Measurements from ENCODE around the gene INPP5J. TPM values are rescaled to one million over a fixed set of nuclear protein-coding genes. Genes with fewer than 3 reads are reported as not detected.
"Not testable (repeated sequence)": the region's sequence is repeated elsewhere in the genome, so short reads cannot be mapped to it uniquely, and the experiment has no call there.

Gene INPP5J
- total RNA-seq, 1 donor from 2014 or later = 15.7 TPM

- DNase-seq (no peak), ATAC-seq (no peak)
- intact Hi-C loops (cut with micrococcal nuclease) = no loop called here
Observed at GRCh38 chr22:31085928-31086327, 36.8 kb upstream of the INPP5J start.

- ATAC-seq (no peak), DNase-seq (no peak)
- intact Hi-C loops (cut with micrococcal nuclease) = no loop called here
Observed at GRCh38 chr22:31086703-31087330, 35.9 kb upstream of the INPP5J start.

- intact Hi-C loops (cut with micrococcal nuclease) = no loop called here
- DNase-seq (no peak), ATAC-seq (no peak)
Observed at GRCh38 chr22:31087744-31088215, 35.0 kb upstream of the INPP5J start.

GRCh38 chr22:31088233-31088986 lies 34.4 kb upstream of the INPP5J start:
- ATAC-seq = no peak
- DNase-seq = no peak
- intact Hi-C loops (cut with micrococcal nuclease) = no loop called here

GRCh38 chr22:31089160-31090100 lies 33.3 kb upstream of the INPP5J start:
- intact Hi-C loops (cut with micrococcal nuclease) = no loop called here
- DNase-seq = peak; percentile 80
- ATAC-seq = peak; percentile 13

- ATAC-seq = no peak
- no peak for DNase-seq
- intact Hi-C loops (cut with micrococcal nuclease) = no loop called here
Observed at GRCh38 chr22:31090217-31091085, 32.3 kb upstream of the INPP5J start.

GRCh38 chr22:31091106-31091975 lies 31.4 kb upstream of the INPP5J start:
- intact Hi-C loops (cut with micrococcal nuclease) = no loop called here
- DNase-seq = no peak

GRCh38 chr22:31092161-31092560 lies 30.6 kb upstream of the INPP5J start:
- no peak for DNase-seq
- no peak for ATAC-seq
- intact Hi-C loops (cut with micrococcal nuclease) = no loop called here

More at GRCh38 chr22:31091106-31091975, 31.4 kb upstream of the INPP5J start:
- ATAC-seq = no peak

- intact Hi-C loops (cut with micrococcal nuclease) = no loop called here
- DNase-seq = peak; percentile 89
Observed at GRCh38 chr22:31093086-31093850, 29.5 kb upstream of the INPP5J start.

GRCh38 chr22:31094021-31094551 lies 28.7 kb upstream of the INPP5J start:
- ATAC-seq (peak; percentile 82), DNase-seq (peak; percentile 90)
- intact Hi-C loops (cut with micrococcal nuclease) = no loop called here

More at GRCh38 chr22:31093086-31093850, 29.5 kb upstream of the INPP5J start:
- peak; percentile 87 for ATAC-seq

GRCh38 chr22:31094741-31095140 lies 28.0 kb upstream of the INPP5J start:
- intact Hi-C loops (cut with micrococcal nuclease) = no loop called here
- DNase-seq (no peak), ATAC-seq (no peak)

GRCh38 chr22:31095637-31096249 lies 27.0 kb upstream of the INPP5J start:
- ATAC-seq (no peak), DNase-seq (no peak)
- intact Hi-C loops (cut with micrococcal nuclease) = no loop called here

GRCh38 chr22:31096657-31097279 lies 26.0 kb upstream of the INPP5J start:
- intact Hi-C loops (cut with micrococcal nuclease) = no loop called here
- ATAC-seq (no peak), DNase-seq (no peak)

GRCh38 chr22:31097539-31097938 lies 25.2 kb upstream of the INPP5J start:
- ATAC-seq; DNase-seq; intact Hi-C loops (cut with micrococcal nuclease): not testable (repeated sequence)

GRCh38 chr22:31097941-31098631 lies 24.7 kb upstream of the INPP5J start:
- DNase-seq (no peak), ATAC-seq (no peak)
- intact Hi-C loops (cut with micrococcal nuclease) = no loop called here
